Measurements from ENCODE around the gene ALDH1L2.
"Not testable (repeated sequence)": the region's sequence is repeated elsewhere in the genome, so short reads cannot be mapped to it uniquely, and the experiment has no call there.

ALDH1L2 gene

DNA sequence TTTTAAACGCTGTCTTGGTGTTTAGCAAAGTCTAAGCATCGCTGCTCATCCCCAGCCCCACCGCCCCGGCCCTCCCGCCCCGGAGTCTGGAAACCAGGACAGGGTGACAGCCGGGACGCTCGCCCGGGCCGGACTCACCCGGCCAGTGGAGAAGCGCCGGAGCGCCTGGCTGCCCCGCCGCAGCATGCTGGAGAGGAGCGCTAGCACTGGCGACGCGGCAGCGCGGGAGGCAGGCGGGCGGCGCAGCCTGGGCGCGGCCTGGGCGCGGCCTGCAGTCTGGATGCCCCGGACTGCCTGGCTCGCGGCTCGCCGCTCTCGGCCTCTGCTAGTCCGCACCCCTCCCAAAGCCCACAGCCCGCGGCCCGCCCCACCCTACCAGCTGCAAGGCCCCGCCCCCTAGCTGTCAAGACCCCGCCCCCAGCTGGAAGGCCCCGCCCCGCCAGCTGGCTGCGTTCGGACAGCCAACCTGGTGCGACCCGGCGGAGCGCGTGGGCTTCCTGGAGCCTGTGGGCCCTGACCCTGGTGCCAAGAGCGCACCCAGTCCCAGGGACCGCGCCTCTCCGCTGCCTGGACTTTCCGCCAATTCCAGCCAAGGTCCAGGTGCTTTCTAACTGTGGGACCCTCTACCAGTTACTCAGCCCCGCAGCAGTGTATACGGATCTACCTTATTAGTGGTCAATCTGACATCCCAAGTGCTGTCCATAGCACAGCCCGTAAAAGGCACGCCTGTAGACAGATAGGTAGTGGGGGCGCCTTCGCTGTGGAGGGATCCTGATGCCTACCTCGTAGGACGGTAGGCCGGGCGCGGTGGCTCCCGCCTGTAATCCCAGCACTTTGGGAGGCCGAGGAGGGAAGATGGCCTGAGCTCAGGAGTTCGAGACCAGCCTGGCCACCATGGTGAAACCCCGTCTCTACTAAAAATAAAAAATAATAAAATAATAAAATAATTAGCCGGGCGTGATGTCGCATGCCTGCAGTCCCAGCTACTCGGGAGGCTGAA is at the start of gene ALDH1L2:
TSS of gene ALDH1L2 (minus strand) at position 208 of the 1,000 bp plus-strand sequence. CDS start at position 186, 22 bp downstream.
- peak; percentile 6 for DNase-seq (ENCODE audit: low read depth)

DNA sequence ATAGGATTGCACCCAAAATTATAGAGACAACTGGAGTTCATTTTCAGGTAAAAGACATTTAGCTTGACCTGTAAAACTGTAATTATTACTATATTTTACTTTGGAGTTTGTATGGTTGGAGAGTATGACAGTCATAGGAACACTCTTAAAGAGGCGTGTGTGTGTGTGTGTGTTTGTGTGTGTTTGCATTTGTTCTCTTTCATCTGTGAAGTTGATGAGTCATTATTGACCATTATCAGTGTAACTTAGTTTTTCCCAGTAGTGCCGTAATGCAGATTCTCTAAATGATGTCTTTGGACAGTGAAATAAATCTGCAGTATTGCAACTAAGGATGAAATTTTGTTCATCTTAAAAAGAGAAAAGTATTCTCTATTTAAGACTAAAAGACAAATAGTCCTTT is 36.3 kb upstream of the ALDH1L2 start:
- DNase-seq (ENCODE audit: low read depth): no peak

DNA sequence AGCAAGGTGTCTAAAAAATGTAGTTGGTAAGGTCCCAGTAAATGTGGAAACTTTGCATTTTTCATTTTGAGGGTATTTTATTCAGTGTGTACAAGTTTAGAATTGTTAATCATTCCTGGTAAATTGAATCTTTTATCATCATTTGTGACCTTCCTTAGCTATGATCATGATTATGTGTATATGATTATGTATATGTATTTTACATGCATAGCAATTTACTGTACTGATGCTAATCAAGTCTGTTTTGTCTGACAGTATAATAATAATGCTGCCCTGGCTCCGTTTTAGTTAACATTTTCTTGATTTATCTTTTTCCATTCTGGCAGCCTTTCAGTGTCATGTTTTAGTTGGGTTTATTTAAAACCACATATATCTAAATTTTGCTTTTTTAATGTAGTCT is 32.7 kb upstream of the ALDH1L2 start:
- no peak for DNase-seq (ENCODE audit: low read depth)

- DNase-seq (ENCODE audit: low read depth): no peak
Observed at GRCh38 chr12:105113094-105113493, 28.8 kb upstream of the ALDH1L2 start.

GRCh38 chr12:105110851-105111250 is 26.6 kb upstream of the ALDH1L2 start:
- no peak for DNase-seq (ENCODE audit: low read depth)

DNA sequence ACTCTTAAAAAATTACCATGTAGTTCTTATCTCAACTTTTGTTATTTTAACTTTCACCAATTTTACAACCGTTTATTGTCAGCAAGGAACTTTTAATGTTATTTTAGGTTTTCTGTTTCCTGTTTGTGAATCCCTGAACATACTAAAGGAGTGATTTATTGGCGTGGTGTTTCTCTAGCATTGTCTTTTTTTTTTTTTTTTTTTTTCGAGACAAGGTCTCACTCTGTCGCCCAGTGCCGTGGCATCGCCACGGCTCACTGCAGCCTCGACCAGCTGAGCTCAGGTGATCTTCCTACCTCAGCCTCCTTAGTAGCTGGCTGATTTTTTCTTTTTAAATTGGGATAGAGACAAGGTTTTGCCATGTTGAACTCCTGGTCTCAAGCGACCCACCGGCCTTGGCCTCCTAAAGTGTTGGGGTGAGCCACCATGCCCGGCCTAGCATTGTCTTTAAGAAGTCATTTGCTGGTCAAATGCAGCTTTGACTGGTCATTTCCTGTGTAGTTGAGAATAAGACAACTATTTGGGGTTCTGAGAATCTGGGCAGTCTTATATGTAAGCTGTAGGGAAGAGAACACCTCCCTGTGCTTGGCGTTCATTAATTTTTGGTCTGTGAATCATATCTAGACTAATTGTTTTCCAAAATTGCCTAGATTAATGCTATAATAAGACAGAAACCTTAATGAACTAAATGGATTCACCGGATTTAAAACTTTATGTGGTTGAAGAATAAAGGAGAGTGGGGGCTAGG is 25.4 kb upstream of the ALDH1L2 start:
- DNase-seq (ENCODE audit: low read depth): no peak

DNA sequence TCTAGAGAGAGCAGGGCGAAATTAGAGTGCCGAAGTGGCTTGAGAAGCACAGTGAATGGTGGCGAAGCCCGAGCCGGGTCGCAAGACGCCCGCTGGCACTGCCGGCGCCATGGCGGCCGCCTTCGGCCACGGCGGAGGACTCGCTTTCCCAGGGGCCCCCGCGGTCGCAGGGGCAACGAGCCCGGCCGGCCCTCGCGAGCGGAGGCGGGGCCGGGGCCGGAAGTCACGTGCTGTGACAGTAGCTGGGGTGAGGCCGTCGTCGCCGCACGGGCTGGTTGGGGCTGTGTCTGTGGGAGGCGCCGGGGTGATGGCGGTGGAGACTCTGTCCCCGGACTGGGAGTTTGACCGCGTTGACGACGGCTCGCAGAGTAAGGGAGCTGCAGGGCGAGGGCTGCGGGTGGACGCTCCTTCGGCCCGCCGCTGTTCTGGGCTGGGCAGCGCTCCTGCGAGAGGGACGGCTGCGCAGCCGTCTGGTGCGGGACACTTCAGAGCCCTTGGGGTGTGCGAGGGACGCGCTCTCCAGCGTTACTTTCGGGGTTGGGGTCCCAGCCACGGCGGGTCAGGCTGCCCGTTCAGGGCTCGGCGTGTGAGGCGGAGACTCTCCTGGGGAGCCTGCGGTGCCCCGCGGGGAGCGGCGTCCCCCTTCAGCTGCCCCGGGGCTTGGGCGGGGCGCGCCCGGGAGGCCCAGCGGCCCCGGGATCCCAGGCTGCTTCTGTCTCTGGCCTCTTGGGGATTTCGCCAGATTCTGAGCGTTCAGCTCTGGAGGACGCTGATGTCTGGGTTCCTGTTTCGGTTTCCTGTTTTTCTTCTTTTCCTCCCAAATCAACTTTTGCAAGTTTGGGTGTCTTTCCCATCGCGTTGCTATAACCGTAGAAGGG is 23.5 kb upstream of the ALDH1L2 start, which contains the start of gene WASHC4:
TSS of gene WASHC4 (plus strand) at position 238 of the 878 bp plus-strand sequence. CDS start at position 308, 70 bp downstream.
- peak; percentile 91 for DNase-seq (ENCODE audit: low read depth)

DNA sequence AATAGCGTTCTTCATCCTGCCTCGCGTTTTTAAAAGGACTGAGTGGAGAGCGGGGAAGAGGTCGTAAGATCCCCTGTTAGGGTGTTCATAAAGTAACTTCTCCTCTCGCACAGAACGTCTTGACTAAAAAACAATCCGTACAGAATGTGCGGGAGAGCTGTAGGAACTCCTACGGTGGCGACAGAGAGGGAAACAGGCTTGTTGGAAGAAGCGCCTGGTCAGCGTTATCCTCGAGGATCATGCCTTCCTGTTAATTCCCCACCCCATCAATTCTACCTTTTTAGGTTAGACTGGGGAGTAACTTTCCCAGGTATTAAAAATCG is 22.9 kb upstream of the ALDH1L2 start:
- DNase-seq (ENCODE audit: low read depth): no peak

- DNase-seq (ENCODE audit: low read depth): no peak
Observed at GRCh38 chr12:105106621-105107020, 22.4 kb upstream of the ALDH1L2 start.

GRCh38 chr12:105104762-105105161 is 20.5 kb upstream of the ALDH1L2 start:
- no peak for DNase-seq (ENCODE audit: low read depth)

GRCh38 chr12:105102673-105103072 is 18.4 kb upstream of the ALDH1L2 start:
- DNase-seq (ENCODE audit: low read depth): no peak

DNA sequence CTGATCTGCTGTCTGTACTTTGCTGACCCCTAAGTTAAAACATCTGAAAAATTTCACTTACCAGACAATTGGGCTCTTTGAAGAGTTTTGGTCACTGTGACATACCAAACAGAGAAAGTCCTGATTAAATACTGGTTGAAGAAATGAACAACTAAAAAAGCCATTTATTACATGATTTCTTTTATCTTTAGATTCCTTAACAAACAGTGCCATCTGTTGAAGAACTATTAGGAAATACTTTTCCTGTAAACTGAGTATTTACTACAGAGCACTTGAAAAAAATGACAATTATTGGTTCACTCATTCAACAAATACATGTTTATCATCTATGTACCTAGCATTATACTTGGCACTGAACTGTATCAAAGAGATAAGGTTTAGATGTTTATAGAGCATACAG is 16.7 kb upstream of the ALDH1L2 start:
- no peak for DNase-seq (ENCODE audit: low read depth)

DNA sequence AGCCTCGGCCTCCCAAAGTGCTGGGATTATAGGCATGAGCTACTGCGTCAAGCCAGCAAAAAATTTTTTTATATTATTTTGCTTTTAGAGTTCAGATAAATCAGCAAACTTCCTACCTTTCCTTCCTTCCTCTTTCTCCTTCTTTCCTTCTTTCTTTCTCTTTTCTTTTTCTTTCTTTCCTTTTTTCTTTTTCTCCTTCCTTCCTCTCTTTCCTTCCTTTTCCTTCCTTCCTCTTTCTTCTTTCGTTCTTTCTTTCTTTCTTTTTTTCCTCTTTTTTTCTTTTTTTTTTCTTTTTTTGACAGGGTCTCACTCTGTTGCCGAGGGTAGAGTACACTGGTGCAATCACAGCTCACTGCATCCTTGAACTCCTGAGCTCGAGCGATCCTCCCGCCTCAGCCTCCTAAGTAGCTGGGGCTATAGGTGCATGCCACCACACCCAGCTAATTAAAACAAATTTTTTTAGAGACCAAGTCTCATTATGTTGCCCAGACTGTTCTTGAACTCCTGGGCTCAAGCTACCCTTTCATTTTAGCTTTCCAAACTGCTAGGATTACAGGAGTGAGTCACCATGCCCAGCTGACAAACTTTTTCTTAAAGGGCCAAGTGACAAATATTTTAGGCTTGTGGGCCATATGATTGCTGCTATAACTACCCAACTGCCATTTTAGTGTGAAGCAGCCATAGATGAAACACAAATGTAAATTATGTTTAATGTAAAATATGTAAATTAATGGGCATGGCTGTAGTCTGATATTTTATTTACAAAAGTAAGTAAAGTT is 16.1 kb upstream of the ALDH1L2 start:
- no peak for DNase-seq (ENCODE audit: low read depth)

DNA sequence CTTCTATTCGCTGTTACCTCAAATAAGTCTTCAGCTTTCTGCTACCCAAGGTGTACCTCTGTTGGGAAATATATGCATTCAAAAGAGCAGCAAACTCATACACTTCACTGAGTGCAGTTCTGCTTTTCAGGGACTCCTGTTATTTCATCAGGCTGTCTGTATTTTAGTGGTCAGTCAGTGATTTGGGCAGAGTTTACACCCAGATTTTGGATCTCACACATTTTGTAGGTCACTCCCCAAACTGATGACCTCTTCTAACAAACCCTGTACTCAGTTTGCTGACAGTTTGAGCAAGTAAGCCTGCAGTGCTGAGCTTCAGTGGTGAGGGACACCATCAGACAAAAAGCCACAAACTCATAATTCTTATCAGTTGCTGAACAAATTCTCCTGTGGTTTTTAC is 15.1 kb upstream of the ALDH1L2 start:
- no peak for DNase-seq (ENCODE audit: low read depth)

GRCh38 chr12:105095338-105095737 is 11.1 kb upstream of the ALDH1L2 start:
- DNase-seq (ENCODE audit: low read depth): not testable (repeated sequence)

- DNase-seq (ENCODE audit: low read depth): no peak
Observed at GRCh38 chr12:105092336-105092735, 8.1 kb upstream of the ALDH1L2 start.

DNA sequence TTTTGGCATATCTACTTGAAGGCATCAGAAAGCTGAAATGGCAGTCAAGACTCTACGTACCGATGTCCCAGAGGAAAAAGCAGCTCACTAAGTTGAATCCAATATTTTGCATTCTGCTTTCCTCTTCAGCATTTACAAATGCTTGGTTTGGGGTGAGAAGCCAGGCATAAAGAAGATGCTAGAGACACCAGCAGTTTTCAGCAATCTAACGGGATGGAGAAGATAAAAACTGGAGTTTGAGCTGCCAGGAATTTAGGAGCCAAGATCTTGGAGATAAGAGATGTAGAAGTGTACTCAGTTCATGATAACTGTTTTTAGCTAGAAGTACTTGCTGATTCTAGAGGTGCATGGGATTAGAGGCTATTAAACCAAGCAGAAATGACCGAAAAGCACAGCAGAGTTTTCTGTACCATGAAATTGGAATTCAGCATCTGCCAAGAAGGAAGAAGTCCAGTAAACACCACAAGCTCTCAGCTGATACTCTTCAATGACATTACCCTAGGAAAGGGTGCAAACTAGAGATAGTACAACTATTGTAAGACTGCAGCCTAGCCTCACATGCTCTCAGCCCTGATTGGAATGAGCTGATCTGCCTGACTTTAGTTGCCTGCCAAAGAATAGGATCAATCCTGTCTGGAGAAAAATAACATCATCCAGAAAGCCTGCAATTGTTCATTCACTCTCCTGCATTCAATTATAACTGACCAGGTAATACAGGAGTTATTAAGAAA is 7.4 kb upstream of the ALDH1L2 start:
- DNase-seq (ENCODE audit: low read depth): no peak

GRCh38 chr12:105090361-105090760 is 6.1 kb upstream of the ALDH1L2 start:
- DNase-seq (ENCODE audit: low read depth): no peak

- DNase-seq (ENCODE audit: low read depth): no peak
Observed at GRCh38 chr12:105089817-105090216, 5.6 kb upstream of the ALDH1L2 start.

- DNase-seq (ENCODE audit: low read depth): no peak
Observed at GRCh38 chr12:105085501-105085900, 1.2 kb upstream of the ALDH1L2 start.

All from stimulated activated CD8-positive, alpha-beta memory T cell treated with anti-CD3 and anti-CD28 coated beads, Interleukin-12 subunit alpha, Interleukin-12 subunit beta, amount 100 ng/mL, for 4 hours (primary cell).